HG02763 (cell line): Measurements from ENCODE around the gene PDIA3.
"Not testable (repeated sequence)": the region's sequence is repeated elsewhere in the genome, so short reads cannot be mapped to it uniquely, and the experiment has no call there.

Experiments used
- ATAC-seq: cut with Tn5 transposase; IDR thresholded peaks from one replicate; pipeline ENCODE4 v1.9.1; 2021; ENCODE audit warnings: mild to moderate bottlenecking, moderate library complexity; ENCODE audit not compliant: unreplicated experiment

The PDIA3 gene

GRCh38 chr15:43776101-43776717 is 30.0 kb downstream of the PDIA3 start:
- ATAC-seq, result peak; percentile 60

- ATAC-seq, result peak; percentile 38
Observed at GRCh38 chr15:43776718-43777266, 30.6 kb downstream of the PDIA3 start, which contains the start of gene ELL3. TSS of gene ELL3 (minus strand) at chr15:43776966. CDS start at chr15:43776901, 65 bp downstream.

- peak; percentile 47 for ATAC-seq
Observed at GRCh38 chr15:43777267-43777914, 31.2 kb downstream of the PDIA3 start.

GRCh38 chr15:43779016-43779415 is 32.8 kb downstream of the PDIA3 start:
- ATAC-seq, result no peak

GRCh38 chr15:43789409-43789808 is 43.2 kb downstream of the PDIA3 start:
- no peak for ATAC-seq

- peak; percentile 92 for ATAC-seq
Observed at GRCh38 chr15:43791993-43792760, 45.9 kb downstream of the PDIA3 start, which contains the start of gene SERF2. TSS of gene SERF2 (plus strand) at chr15:43792320. CDS start at chr15:43792377, 57 bp downstream.

- no peak for ATAC-seq
Observed at GRCh38 chr15:43792761-43793476, 46.7 kb downstream of the PDIA3 start.

GRCh38 chr15:43793647-43794046 is 47.4 kb downstream of the PDIA3 start:
- no peak for ATAC-seq

- ATAC-seq, result no peak
Observed at GRCh38 chr15:43794269-43795037, 48.2 kb downstream of the PDIA3 start.

- no peak for ATAC-seq
Observed at GRCh38 chr15:43795197-43795596, 49.0 kb downstream of the PDIA3 start.

GRCh38 chr15:43795997-43796396 is 49.8 kb downstream of the PDIA3 start:
- ATAC-seq, result no peak

GRCh38 chr15:43796566-43796965 is 50.3 kb downstream of the PDIA3 start:
- no peak for ATAC-seq

GRCh38 chr15:43799209-43799944 is 53.1 kb downstream of the PDIA3 start:
- no peak for ATAC-seq

- ATAC-seq, result no peak
Observed at GRCh38 chr15:43799945-43800285, 53.7 kb downstream of the PDIA3 start, which contains the start of gene SERINC4. TSS of gene SERINC4 (minus strand) at chr15:43800220. CDS start at chr15:43799986, 234 bp downstream.

GRCh38 chr15:43800286-43801141 is 54.3 kb downstream of the PDIA3 start, which contains the start of gene HYPK:
TSS of gene HYPK (plus strand) at chr15:43800599. CDS start at chr15:43800623, 24 bp downstream.
- ATAC-seq, result peak; percentile 87

GRCh38 chr15:43802676-43803075 is 56.4 kb downstream of the PDIA3 start:
- ATAC-seq, result not testable (repeated sequence)

- no peak for ATAC-seq
Observed at GRCh38 chr15:43808435-43808950, 62.3 kb downstream of the PDIA3 start.
